Fibroblast of mammary gland (primary cell): Measurements from ENCODE around the gene FTL.
"Not testable (repeated sequence)": the region's sequence is repeated elsewhere in the genome, so short reads cannot be mapped to it uniquely, and the experiment has no call there.

ENCODE experiments used
- DNase-seq: peaks from one replicate; pipeline ENCODE4 v3.0.0-alpha.2; 2010; ENCODE audit warnings: low read depth
- H3K4me3 ChIP-seq: 2 replicates; pipeline ENCODE4 v1.5.1; 2011; ENCODE audit warnings: low read depth, mild to moderate bottlenecking, low read length, moderate library complexity; ENCODE audit not compliant: control insufficient read depth
- CTCF ChIP-seq: conservative IDR thresholded peaks from 2 replicates; pipeline ENCODE4 v1.5.1; 2011; ENCODE audit warnings: low read depth, low read length, inconsistent platforms; ENCODE audit not compliant: control insufficient read depth, insufficient read depth

FTL gene

GRCh38 chr19:48922548-48923490 is 42.3 kb upstream of the FTL start:
- TF ChIP-seq CTCF = no peak
- DNase-seq = no peak

GRCh38 chr19:48925240-48925843 is 39.8 kb upstream of the FTL start:
- no peak for TF ChIP-seq CTCF
- peak; percentile 94 for DNase-seq
- H3K4me3 ChIP-seq = no peak overlapping the region

More at GRCh38 chr19:48922548-48923490, 42.3 kb upstream of the FTL start:
- no peak overlapping the region for H3K4me3 ChIP-seq

GRCh38 chr19:48925890-48926289 is 39.2 kb upstream of the FTL start:
- DNase-seq, H3K4me3 ChIP-seq: not testable (repeated sequence)

- DNase-seq = peak; percentile 100
- TF ChIP-seq CTCF = no peak
- no peak overlapping the region for H3K4me3 ChIP-seq
Observed at GRCh38 chr19:48926909-48927308, 38.2 kb upstream of the FTL start.

GRCh38 chr19:48927692-48928091 is 37.4 kb upstream of the FTL start:
- not testable (repeated sequence) for DNase-seq, H3K4me3 ChIP-seq

GRCh38 chr19:48928164-48929025 is 36.7 kb upstream of the FTL start:
- no peak for TF ChIP-seq CTCF
- peak; percentile 19 for DNase-seq
- H3K4me3 ChIP-seq = no peak overlapping the region

- no peak for TF ChIP-seq CTCF
- peak within 1 kb of the TSS; percentile 38 for H3K4me3 ChIP-seq
- DNase-seq = peak; percentile 32
Observed at GRCh38 chr19:48933382-48933932, 31.7 kb upstream of the FTL start, which contains the start of gene DHDH. TSS of gene DHDH (plus strand) at chr19:48933699. CDS start at chr19:48933722, 23 bp downstream.
